Measurements from ENCODE around the gene GRIK4.
A peak's percentile ranks its signal among the peaks of the same experiment; 100 is the strongest.

The GRIK4 gene

GRCh38 chr11:120709808-120710207 lies 198.3 kb downstream of the GRIK4 start:
- Histone ChIP-seq H3K27ac (ENCODE audit: insufficient read depth, low read depth, low read length, poor library complexity, severe bottlenecking) (no peak overlapping the region), H3K27me3 (ENCODE audit: control insufficient read depth, insufficient read depth, low read length, poor library complexity, severe bottlenecking) (peaks cover 31% of the 10 kb centered on the region), H3K4me1 (ENCODE audit: control insufficient read depth, insufficient read depth, low read length) (peaks cover 14% of the 10 kb centered on the region), H3K9me3 (ENCODE audit: control insufficient read depth, low read length) (no peaks in the 10 kb centered on the region), H3K36me3 (ENCODE audit: control insufficient read depth, insufficient read depth, low read length) (no peaks in the 10 kb centered on the region), H3K4me3 (ENCODE audit: insufficient read depth, low read depth, low read length) (no peak overlapping the region)
- 93 to 95% methylated on average over 10 of the region's 10 CpGs for WGBS, 2 experiments

GRCh38 chr11:120710354-120711131 lies 199.0 kb downstream of the GRIK4 start:
- H3K27ac ChIP-seq (ENCODE audit: insufficient read depth, low read depth, low read length, poor library complexity, severe bottlenecking), result peak overlapping the region; percentile 46
- peaks cover 31% of the 10 kb centered on the region for H3K27me3 ChIP-seq (ENCODE audit: control insufficient read depth, insufficient read depth, low read length, poor library complexity, severe bottlenecking)
- 21 to 26% methylated on average over 13 of the region's 13 CpGs for WGBS, 2 experiments
- H3K36me3 ChIP-seq (ENCODE audit: control insufficient read depth, insufficient read depth, low read length), result no peaks in the 10 kb centered on the region
- H3K4me1 ChIP-seq (ENCODE audit: control insufficient read depth, insufficient read depth, low read length), result peaks cover 14% of the 10 kb centered on the region
- no peaks in the 10 kb centered on the region for H3K9me3 ChIP-seq (ENCODE audit: control insufficient read depth, low read length)
- H3K4me3 ChIP-seq (ENCODE audit: insufficient read depth, low read depth, low read length), result no peak overlapping the region

- Histone ChIP-seq H3K4me1 (ENCODE audit: control insufficient read depth, insufficient read depth, low read length) (peaks cover 14% of the 10 kb centered on the region), H3K27me3 (ENCODE audit: control insufficient read depth, insufficient read depth, low read length, poor library complexity, severe bottlenecking) (peaks cover 31% of the 10 kb centered on the region), H3K36me3 (ENCODE audit: control insufficient read depth, insufficient read depth, low read length) (no peaks in the 10 kb centered on the region), H3K27ac (ENCODE audit: insufficient read depth, low read depth, low read length, poor library complexity, severe bottlenecking) (no peak overlapping the region), H3K9me3 (ENCODE audit: control insufficient read depth, low read length) (no peaks in the 10 kb centered on the region), H3K4me3 (ENCODE audit: insufficient read depth, low read depth, low read length) (no peak overlapping the region)
- 96 to 97% methylated on average over 6 of the region's 6 CpGs for WGBS, 2 experiments
These were observed 200.5 kb downstream of the GRIK4 start for GRCh38 chr11:120712014-120712413.

GRCh38 chr11:120712881-120713280 lies 201.3 kb downstream of the GRIK4 start:
- no peaks in the 10 kb centered on the region for H3K9me3 ChIP-seq (ENCODE audit: control insufficient read depth, low read length)
- 90 to 96% methylated on average over 4 of the region's 4 CpGs for WGBS, 2 experiments
- peaks cover 31% of the 10 kb centered on the region for H3K27me3 ChIP-seq (ENCODE audit: control insufficient read depth, insufficient read depth, low read length, poor library complexity, severe bottlenecking)
- no peaks in the 10 kb centered on the region for H3K36me3 ChIP-seq (ENCODE audit: control insufficient read depth, insufficient read depth, low read length)
- no peak overlapping the region for H3K27ac ChIP-seq (ENCODE audit: insufficient read depth, low read depth, low read length, poor library complexity, severe bottlenecking)
- no peak overlapping the region for H3K4me3 ChIP-seq (ENCODE audit: insufficient read depth, low read depth, low read length)
- peaks cover 19% of the 10 kb centered on the region for H3K4me1 ChIP-seq (ENCODE audit: control insufficient read depth, insufficient read depth, low read length)

- H3K4me1 ChIP-seq (ENCODE audit: control insufficient read depth, insufficient read depth, low read length), result peaks cover 23% of the 10 kb centered on the region
- H3K27me3 ChIP-seq (ENCODE audit: control insufficient read depth, insufficient read depth, low read length, poor library complexity, severe bottlenecking), result peaks cover 31% of the 10 kb centered on the region
- H3K36me3 ChIP-seq (ENCODE audit: control insufficient read depth, insufficient read depth, low read length), result no peaks in the 10 kb centered on the region
- no peak overlapping the region for H3K4me3 ChIP-seq (ENCODE audit: insufficient read depth, low read depth, low read length)
- WGBS, 2 experiments, result 81 to 82% methylated on average over 5 of the region's 5 CpGs
- no peak overlapping the region for H3K27ac ChIP-seq (ENCODE audit: insufficient read depth, low read depth, low read length, poor library complexity, severe bottlenecking)
- no peaks in the 10 kb centered on the region for H3K9me3 ChIP-seq (ENCODE audit: control insufficient read depth, low read length)
These were observed 201.7 kb downstream of the GRIK4 start for GRCh38 chr11:120713296-120713695.

- H3K36me3 ChIP-seq (ENCODE audit: control insufficient read depth, insufficient read depth, low read length), result no peaks in the 10 kb centered on the region
- peaks cover 27% of the 10 kb centered on the region for H3K27me3 ChIP-seq (ENCODE audit: control insufficient read depth, insufficient read depth, low read length, poor library complexity, severe bottlenecking)
- WGBS, 2 experiments, result 88 to 92% methylated on average over 3 of the region's 3 CpGs
- H3K4me3 ChIP-seq (ENCODE audit: insufficient read depth, low read depth, low read length), result no peak overlapping the region
- no peak overlapping the region for H3K27ac ChIP-seq (ENCODE audit: insufficient read depth, low read depth, low read length, poor library complexity, severe bottlenecking)
- H3K4me1 ChIP-seq (ENCODE audit: control insufficient read depth, insufficient read depth, low read length), result peaks cover 26% of the 10 kb centered on the region
- H3K9me3 ChIP-seq (ENCODE audit: control insufficient read depth, low read length), result no peaks in the 10 kb centered on the region
These were observed 202.9 kb downstream of the GRIK4 start for GRCh38 chr11:120714438-120714837.

- peaks cover 20% of the 10 kb centered on the region for H3K27me3 ChIP-seq (ENCODE audit: control insufficient read depth, insufficient read depth, low read length, poor library complexity, severe bottlenecking)
- H3K36me3 ChIP-seq (ENCODE audit: control insufficient read depth, insufficient read depth, low read length), result no peaks in the 10 kb centered on the region
- H3K9me3 ChIP-seq (ENCODE audit: control insufficient read depth, low read length), result no peaks in the 10 kb centered on the region
- no peak overlapping the region for H3K27ac ChIP-seq (ENCODE audit: insufficient read depth, low read depth, low read length, poor library complexity, severe bottlenecking)
- peaks cover 26% of the 10 kb centered on the region for H3K4me1 ChIP-seq (ENCODE audit: control insufficient read depth, insufficient read depth, low read length)
- no peak overlapping the region for H3K4me3 ChIP-seq (ENCODE audit: insufficient read depth, low read depth, low read length)
- 69 to 72% methylated on average over 10 of the region's 10 CpGs for WGBS, 2 experiments
These were observed 203.7 kb downstream of the GRIK4 start for GRCh38 chr11:120715239-120715638.

GRCh38 chr11:120717042-120717441 lies 205.5 kb downstream of the GRIK4 start:
- no peak overlapping the region for H3K4me3 ChIP-seq (ENCODE audit: insufficient read depth, low read depth, low read length)
- no peaks in the 10 kb centered on the region for H3K9me3 ChIP-seq (ENCODE audit: control insufficient read depth, low read length)
- WGBS, 2 experiments, result 92 to 93% methylated on average over 11 of the region's 11 CpGs
- H3K27ac ChIP-seq (ENCODE audit: insufficient read depth, low read depth, low read length, poor library complexity, severe bottlenecking), result no peak overlapping the region
- no peaks in the 10 kb centered on the region for H3K36me3 ChIP-seq (ENCODE audit: control insufficient read depth, insufficient read depth, low read length)
- H3K27me3 ChIP-seq (ENCODE audit: control insufficient read depth, insufficient read depth, low read length, poor library complexity, severe bottlenecking), result peaks cover 9% of the 10 kb centered on the region
- H3K4me1 ChIP-seq (ENCODE audit: control insufficient read depth, insufficient read depth, low read length), result peaks cover 13% of the 10 kb centered on the region

- Histone ChIP-seq H3K36me3 (ENCODE audit: control insufficient read depth, insufficient read depth, low read length) (no peaks in the 10 kb centered on the region), H3K27ac (ENCODE audit: insufficient read depth, low read depth, low read length, poor library complexity, severe bottlenecking) (no peak overlapping the region), H3K27me3 (ENCODE audit: control insufficient read depth, insufficient read depth, low read length, poor library complexity, severe bottlenecking) (peaks cover 4% of the 10 kb centered on the region), H3K4me1 (ENCODE audit: control insufficient read depth, insufficient read depth, low read length) (peaks cover 13% of the 10 kb centered on the region), H3K4me3 (ENCODE audit: insufficient read depth, low read depth, low read length) (no peak overlapping the region), H3K9me3 (ENCODE audit: control insufficient read depth, low read length) (no peaks in the 10 kb centered on the region)
- 76 to 77% methylated on average over 6 of the region's 6 CpGs for WGBS, 2 experiments
These were observed 206.1 kb downstream of the GRIK4 start for GRCh38 chr11:120717623-120718022.

- WGBS, 2 experiments, result 84% methylated on average over 8 of the region's 8 CpGs
- Histone ChIP-seq H3K36me3 (ENCODE audit: control insufficient read depth, insufficient read depth, low read length) (no peaks in the 10 kb centered on the region), H3K9me3 (ENCODE audit: control insufficient read depth, low read length) (no peaks in the 10 kb centered on the region), H3K27ac (ENCODE audit: insufficient read depth, low read depth, low read length, poor library complexity, severe bottlenecking) (no peak overlapping the region), H3K4me3 (ENCODE audit: insufficient read depth, low read depth, low read length) (no peak overlapping the region), H3K4me1 (ENCODE audit: control insufficient read depth, insufficient read depth, low read length) (peaks cover 13% of the 10 kb centered on the region), H3K27me3 (ENCODE audit: control insufficient read depth, insufficient read depth, low read length, poor library complexity, severe bottlenecking) (no peaks in the 10 kb centered on the region)
These were observed 206.6 kb downstream of the GRIK4 start for GRCh38 chr11:120718171-120718570.
